ENCODE measurements around the gene CISTR.
A peak's percentile ranks its signal among the peaks of the same experiment; 100 is the strongest.
"Not testable (repeated sequence)": the region's sequence is repeated elsewhere in the genome, so short reads cannot be mapped to it uniquely, and the experiment has no call there.

Gene CISTR

GRCh38 chr12:53751336-53752191, at the start of gene CISTR:
Gene CISTR (minus strand): TSS chr12:53751979.
- peak; percentile 74 for DNase-seq

DNA sequence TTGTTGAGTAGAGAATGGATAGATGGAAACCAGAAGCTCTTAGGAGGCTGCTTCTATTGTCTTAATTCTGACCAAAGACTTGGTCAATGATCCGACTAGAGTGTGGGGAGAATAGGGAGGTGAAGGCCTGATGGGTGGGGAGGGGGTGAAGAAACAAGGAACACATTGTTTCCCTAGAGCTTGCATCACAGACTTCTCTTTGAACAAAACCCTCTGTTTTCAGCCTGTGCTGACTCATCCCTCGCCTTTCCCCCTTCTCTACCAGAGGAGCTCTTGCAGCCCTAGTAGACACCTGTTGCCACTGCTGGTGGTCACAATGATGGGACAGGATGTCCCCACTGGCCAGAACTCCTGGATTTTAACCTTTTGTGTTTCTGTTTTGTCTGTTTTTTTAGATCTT, 46.8 kb upstream of the CISTR start:
- DNase-seq = no peak

GRCh38 chr12:53795927-53796326, 44.1 kb upstream of the CISTR start:
- DNase-seq = no peak

GRCh38 chr12:53793221-53793620, 41.4 kb upstream of the CISTR start:
- no peak for DNase-seq

DNA sequence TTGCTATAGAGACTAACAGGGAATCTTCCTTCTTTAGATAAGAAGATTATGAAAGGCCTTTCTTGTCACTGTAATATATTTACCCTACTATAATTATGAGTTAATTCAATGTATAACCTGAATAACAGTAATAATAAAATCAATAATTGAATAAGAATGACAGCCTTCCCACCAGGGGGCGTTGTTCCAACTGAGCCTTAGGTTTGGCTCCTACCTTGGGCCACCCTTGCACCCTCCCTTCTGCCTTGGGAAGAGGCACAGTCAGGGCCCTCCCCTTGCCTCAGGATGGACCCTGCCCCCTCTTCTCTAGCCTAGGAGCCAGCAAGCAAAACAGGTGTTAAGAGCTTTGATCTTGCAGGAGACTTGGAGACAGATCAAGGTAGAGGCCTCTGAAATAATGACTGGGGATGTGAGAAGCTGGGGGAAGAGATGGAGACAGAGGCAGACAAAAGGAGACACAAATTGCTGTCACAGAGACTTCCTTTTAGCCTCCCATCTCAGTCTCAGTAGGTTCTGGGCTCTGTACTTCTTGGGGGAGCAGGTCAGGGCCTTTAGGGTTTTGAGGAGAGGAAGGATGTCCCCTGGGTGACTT, 40.1 kb upstream of the CISTR start:
- peak; percentile 5 for DNase-seq

DNA sequence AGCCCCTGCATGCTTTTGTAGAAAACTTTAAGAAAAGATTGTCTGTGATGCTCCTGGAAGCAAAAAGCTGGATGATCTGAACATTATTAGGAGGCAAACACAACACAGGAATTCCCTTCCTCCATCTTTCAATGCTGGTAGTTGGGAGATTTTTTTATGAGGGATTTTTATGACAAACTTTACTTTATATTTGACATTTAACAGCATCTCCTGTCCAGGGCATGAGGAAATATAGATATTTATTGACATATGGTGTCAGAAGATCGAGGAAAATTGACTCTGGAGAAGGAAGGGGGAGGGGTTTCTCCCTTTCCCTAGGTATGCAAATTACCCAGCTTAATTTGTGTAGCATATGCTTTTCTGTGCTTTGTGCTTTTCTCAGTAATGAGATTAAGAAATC, 37.8 kb upstream of the CISTR start:
- no peak for DNase-seq

GRCh38 chr12:53788892-53789291, 37.1 kb upstream of the CISTR start:
- no peak for DNase-seq

- DNase-seq = no peak
These were observed 34.6 kb upstream of the CISTR start for GRCh38 chr12:53786411-53786810.

DNA sequence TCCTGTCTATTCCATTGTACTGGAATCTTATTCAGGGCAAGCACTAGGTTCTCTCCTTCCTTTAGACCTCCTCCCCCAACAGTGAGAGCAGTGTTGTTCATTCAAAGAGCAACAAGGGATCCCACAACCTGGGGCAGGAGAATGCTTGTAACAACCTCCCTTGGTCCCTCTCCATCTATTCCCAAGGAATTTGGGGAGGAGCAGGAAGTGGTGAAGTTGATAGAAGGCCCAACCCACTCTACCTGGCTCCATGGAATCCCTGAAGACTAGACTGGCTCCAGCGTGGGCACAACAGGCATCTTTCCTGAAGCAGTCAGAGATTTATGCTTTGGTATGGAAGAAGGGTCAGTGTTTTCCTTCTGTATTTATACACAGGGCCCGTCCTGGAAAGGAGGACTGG, 33.4 kb upstream of the CISTR start:
- no peak for DNase-seq

DNA sequence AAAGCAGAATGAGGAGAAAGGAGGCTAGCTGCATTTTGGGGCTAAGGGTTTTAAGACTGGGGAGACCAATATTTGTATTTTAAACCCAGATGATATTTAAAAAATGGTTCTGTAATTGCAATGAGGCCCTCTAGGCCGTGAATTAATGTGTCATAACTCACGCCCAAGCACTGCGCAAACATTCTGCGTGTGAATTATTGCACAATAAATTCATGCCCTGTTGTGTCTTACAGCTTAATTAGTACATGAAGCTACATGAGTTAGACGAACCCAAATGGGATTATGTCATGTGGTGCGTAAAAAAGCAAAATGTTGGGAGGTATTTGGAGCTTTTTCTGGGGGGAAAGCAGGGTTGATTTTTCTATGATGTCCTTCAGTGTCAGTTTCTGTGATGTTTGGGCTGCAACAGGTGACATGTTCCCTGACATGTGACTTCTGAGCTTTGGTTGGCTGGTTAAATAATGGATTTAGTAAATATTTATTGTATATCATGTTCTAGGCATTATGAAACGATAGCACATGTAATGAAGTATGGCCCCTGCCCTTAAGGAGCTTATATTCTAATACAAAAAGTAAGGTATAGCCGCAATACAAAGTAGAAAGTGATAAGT, 30.4 kb upstream of the CISTR start:
- no peak for DNase-seq

DNA sequence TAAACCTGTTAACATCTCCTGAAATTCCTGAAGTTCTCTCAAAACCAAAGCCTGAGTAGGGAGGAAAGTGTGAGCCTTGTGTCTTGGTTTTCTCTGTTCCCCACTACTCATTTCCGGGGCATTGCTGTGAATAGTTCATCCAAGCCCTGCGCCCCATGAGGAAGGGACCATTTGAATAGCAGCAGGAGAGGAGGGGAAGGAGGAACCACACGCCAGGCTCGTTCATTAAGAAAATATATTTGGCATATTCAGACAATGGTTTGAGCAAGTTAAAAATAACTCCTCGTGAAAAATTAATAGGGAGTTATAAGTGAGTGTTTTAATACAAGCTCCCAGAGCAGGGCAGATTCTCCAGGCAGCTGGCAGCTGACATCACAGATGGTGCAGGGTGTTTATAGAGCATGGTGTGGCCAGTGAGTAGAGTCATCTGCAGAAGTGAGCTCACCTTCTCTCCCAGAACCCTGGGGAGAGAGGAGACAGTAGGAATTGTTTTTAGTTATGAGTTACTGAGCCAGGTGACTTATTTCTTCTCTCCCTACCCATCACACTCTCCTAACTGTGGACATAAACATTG, 29.5 kb upstream of the CISTR start:
- DNase-seq = no peak

GRCh38 chr12:53780323-53780722, 28.5 kb upstream of the CISTR start:
- DNase-seq = no peak

- not testable (repeated sequence) for DNase-seq
These were observed 27.9 kb upstream of the CISTR start for GRCh38 chr12:53779679-53780078.

GRCh38 chr12:53777936-53778644, 26.3 kb upstream of the CISTR start:
- no peak for DNase-seq

- no peak for DNase-seq
These were observed 25.6 kb upstream of the CISTR start for GRCh38 chr12:53777412-53777811.

GRCh38 chr12:53776872-53777271, 25.1 kb upstream of the CISTR start:
- no peak for DNase-seq

GRCh38 chr12:53775478-53776145, 23.8 kb upstream of the CISTR start:
- DNase-seq = no peak

DNA sequence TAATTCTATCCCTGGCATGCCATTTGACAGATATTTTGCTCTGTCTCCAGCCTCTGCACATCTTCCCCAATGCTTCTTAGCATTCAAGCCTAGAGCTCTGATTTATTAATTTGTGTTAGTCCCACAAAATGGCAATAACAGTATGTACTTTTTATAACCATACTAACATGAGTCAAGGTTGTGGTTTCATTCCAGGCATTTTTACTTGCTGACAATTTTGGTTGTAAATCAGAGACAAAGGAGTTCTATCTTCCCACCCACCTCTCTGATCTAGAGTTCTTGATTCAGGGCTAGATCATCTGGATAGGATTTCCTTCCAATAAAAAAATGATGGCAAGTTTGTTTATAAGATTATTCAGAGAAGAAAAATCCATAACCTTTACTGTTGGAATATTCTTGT, 18.5 kb upstream of the CISTR start:
- DNase-seq = no peak

GRCh38 chr12:53768976-53769375, 17.2 kb upstream of the CISTR start:
- no peak for DNase-seq

GRCh38 chr12:53766881-53767280, 15.1 kb upstream of the CISTR start:
- no peak for DNase-seq

GRCh38 chr12:53765891-53766290, 14.1 kb upstream of the CISTR start:
- no peak for DNase-seq

GRCh38 chr12:53764615-53765014, 12.8 kb upstream of the CISTR start:
- DNase-seq = no peak

DNA sequence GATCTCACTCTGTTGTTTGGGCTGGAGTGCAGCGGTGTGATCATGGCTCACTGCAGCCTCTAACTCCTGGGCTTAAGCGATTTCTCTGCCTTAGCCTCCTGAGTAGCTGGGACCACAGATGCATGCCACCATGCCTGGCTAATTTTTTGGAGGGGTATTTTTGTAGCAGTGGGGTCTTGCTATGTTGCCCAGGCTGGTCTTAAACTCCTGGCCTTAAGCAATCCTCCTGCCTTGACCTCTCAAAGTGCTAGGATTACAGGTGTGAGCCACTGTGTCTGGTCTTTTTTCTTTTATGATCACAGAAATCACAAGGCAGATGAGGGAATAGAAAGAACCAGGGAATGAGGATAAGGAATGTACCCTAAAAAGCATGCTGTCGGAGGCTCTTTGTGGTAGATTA, 11.0 kb upstream of the CISTR start:
- DNase-seq = not testable (repeated sequence)

All from COR-L47 (cell line).